ENCODE measurements around the gene TCFL5.

TCFL5 gene

GRCh38 chr20:62843656-62844055 is 18.0 kb downstream of the TCFL5 start:
- H3K27me3 ChIP-seq (ENCODE audit: control insufficient read depth, insufficient read depth, low read length), result no peaks in the 10 kb centered on the region
- H3K27ac ChIP-seq, result no peak overlapping the region
- H3K9me3 ChIP-seq (ENCODE audit: control insufficient read depth, low read length), result no peaks in the 10 kb centered on the region
- H3K4me1 ChIP-seq, result no peaks in the 10 kb centered on the region
- H2AFZ ChIP-seq, result no peak overlapping the region
- H3K4me2 ChIP-seq (ENCODE audit: low read length), result no peak overlapping the region
- H3K79me2 ChIP-seq, result no peaks in the 10 kb centered on the region
- no peak overlapping the region for H3K4me3 ChIP-seq (ENCODE audit: low read depth, low read length)
- no peak for TF ChIP-seq CTCF (IDR thresholded peaks at IDR 0.05)
- H3K36me3 ChIP-seq (ENCODE audit: control insufficient read depth, insufficient read depth, low read length), result no peaks in the 10 kb centered on the region
- no peak overlapping the region for H3K9ac ChIP-seq

- Histone ChIP-seq H3K4me1 (no peaks in the 10 kb centered on the region), H3K4me2 (ENCODE audit: low read length) (no peak overlapping the region), H3K4me3 (ENCODE audit: low read depth, low read length) (no peak overlapping the region), H3K9me3 (ENCODE audit: control insufficient read depth, low read length) (no peaks in the 10 kb centered on the region), H2AFZ (no peak overlapping the region), H3K27ac (no peak overlapping the region), H3K79me2 (no peaks in the 10 kb centered on the region), H3K36me3 (ENCODE audit: control insufficient read depth, insufficient read depth, low read length) (no peaks in the 10 kb centered on the region), H3K9ac (no peak overlapping the region), H3K27me3 (ENCODE audit: control insufficient read depth, insufficient read depth, low read length) (no peaks in the 10 kb centered on the region)
- no peak for TF ChIP-seq CTCF (IDR thresholded peaks at IDR 0.05)
Observed at GRCh38 chr20:62841705-62842212, 19.9 kb downstream of the TCFL5 start.

GRCh38 chr20:62840244-62841197 is 21.1 kb downstream of the TCFL5 start:
- no peak overlapping the region for H2AFZ ChIP-seq
- H3K4me3 ChIP-seq (ENCODE audit: low read depth, low read length), result no peak overlapping the region
- H3K36me3 ChIP-seq (ENCODE audit: control insufficient read depth, insufficient read depth, low read length), result no peaks in the 10 kb centered on the region
- no peak for TF ChIP-seq CTCF (IDR thresholded peaks at IDR 0.05)
- H3K9ac ChIP-seq, result no peak overlapping the region
- H3K9me3 ChIP-seq (ENCODE audit: control insufficient read depth, low read length), result no peaks in the 10 kb centered on the region
- no peak overlapping the region for H3K4me2 ChIP-seq (ENCODE audit: low read length)
- no peaks in the 10 kb centered on the region for H3K4me1 ChIP-seq
- H3K27ac ChIP-seq, result no peak overlapping the region
- H3K79me2 ChIP-seq, result no peaks in the 10 kb centered on the region
- H3K27me3 ChIP-seq (ENCODE audit: control insufficient read depth, insufficient read depth, low read length), result no peaks in the 10 kb centered on the region

GRCh38 chr20:62839816-62840215 is 21.8 kb downstream of the TCFL5 start:
- H3K79me2 ChIP-seq, result no peaks in the 10 kb centered on the region
- no peak overlapping the region for H2AFZ ChIP-seq
- H3K36me3 ChIP-seq (ENCODE audit: control insufficient read depth, insufficient read depth, low read length), result no peaks in the 10 kb centered on the region
- no peaks in the 10 kb centered on the region for H3K4me1 ChIP-seq
- H3K9ac ChIP-seq, result no peak overlapping the region
- no peak overlapping the region for H3K4me2 ChIP-seq (ENCODE audit: low read length)
- H3K4me3 ChIP-seq (ENCODE audit: low read depth, low read length), result no peak overlapping the region
- H3K27ac ChIP-seq, result no peak overlapping the region
- H3K9me3 ChIP-seq (ENCODE audit: control insufficient read depth, low read length), result no peaks in the 10 kb centered on the region
- no peaks in the 10 kb centered on the region for H3K27me3 ChIP-seq (ENCODE audit: control insufficient read depth, insufficient read depth, low read length)
- TF ChIP-seq CTCF (IDR thresholded peaks at IDR 0.05), result no peak

Measured in parathyroid adenoma (tissue), 2 donors.